OCI-LY3 (cell line): Measurements from ENCODE around the gene ZFP3.

ENCODE experiments used
- CTCF ChIP-seq: fragments of 200-600, 300-600 bp; sonication (generic); IDR thresholded peaks from 2 replicates; pipeline ENCODE4 v1.5.1; 2014; ENCODE audit warnings: antibody characterized with exemption, low read length, low read depth
- EZH2phosphoT487 ChIP-seq: fragments of 200-600 bp; shearing (Covaris generic); IDR thresholded peaks from 2 replicates; pipeline ENCODE4 v1.6.1; 2018; ENCODE audit warnings: antibody characterized with exemption, mixed run types, low read depth

- TF ChIP-seq CTCF (no peak), EZH2phosphoT487 (no peak)
Observed at GRCh38 chr17:5099271-5099670, 21.0 kb downstream of the ZFP3 start.
